Stimulated activated CD4-positive, alpha-beta T cell treated with anti-CD3 and anti-CD28 coated beads, Interleukin-4, amount 100 ng/mL, for 48 hours (primary cell): ENCODE results near the gene PHF12.

Source experiments
- DNase-seq, 2 donors: peaks; one replicate each; pipeline ENCODE4 v3.0.0-alpha.2; 2020; ENCODE audit warnings: low read depth in 2 of 2

PHF12 gene

DNA sequence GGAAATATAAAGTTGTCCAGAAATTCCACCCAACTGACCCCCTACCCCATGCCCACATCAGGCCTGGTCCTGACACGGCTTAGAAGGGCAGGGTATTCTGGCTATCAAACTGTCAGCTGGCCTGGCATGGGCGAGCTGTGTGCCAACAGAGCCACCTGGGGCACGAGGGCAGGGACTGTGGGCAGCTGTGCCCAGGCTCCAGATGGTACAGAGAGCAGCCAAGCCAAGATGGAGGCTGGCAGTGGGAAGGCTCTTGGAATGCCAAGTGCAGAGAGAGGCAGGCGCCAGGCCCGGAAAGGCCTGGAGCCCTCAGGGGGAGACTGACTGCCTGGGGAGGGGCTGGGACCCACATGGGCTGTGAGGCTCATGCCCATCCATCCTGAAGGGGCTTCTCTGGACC is 24.3 kb upstream of the PHF12 start:
- no peak for DNase-seq

DNA sequence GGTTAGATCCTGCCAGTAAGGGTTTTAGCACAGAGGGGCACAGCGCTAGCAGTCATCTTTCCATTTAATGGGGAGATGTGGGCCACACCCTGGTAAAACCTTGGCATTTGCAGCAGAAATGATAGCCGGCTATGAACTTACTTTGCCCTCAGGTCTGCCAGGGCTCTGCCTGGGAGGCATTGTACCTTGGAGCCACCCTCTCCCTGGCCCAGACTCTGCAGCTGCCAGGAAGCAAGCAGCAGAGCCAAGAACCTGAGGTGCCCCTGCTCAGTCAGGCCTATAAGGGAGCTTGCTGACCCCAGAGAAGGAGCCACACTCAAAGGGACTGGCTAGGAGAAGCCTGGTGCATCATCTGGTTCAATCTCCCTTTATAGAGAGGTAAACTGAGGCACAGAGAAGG is 23.7 kb upstream of the PHF12 start:
- no peak for DNase-seq

GRCh38 chr17:28974451-28974850 is 23.1 kb upstream of the PHF12 start:
- no peak for DNase-seq

- no peak for DNase-seq
These were observed 22.1 kb upstream of the PHF12 start for GRCh38 chr17:28973425-28973824.

DNA sequence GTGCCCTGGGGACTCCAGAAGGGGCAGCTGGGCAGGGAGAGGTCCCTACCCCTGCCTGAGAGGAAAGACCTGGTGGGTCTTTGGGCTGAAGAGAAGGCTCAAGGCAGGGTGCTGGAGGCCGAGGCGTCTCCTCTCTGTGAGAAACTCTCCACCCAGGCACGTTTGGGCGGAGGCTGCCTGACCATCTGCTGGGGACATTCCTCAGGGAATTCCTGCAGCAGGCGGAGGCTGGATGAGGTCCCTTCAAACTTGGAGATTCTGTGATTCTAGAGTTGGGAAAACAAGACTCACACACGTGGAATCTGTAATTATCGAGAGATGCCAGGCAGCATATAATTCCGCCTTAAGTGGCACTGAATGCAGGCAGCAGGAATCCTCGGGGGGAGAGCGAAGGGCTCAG is 21.1 kb upstream of the PHF12 start:
- DNase-seq: no peak

DNA sequence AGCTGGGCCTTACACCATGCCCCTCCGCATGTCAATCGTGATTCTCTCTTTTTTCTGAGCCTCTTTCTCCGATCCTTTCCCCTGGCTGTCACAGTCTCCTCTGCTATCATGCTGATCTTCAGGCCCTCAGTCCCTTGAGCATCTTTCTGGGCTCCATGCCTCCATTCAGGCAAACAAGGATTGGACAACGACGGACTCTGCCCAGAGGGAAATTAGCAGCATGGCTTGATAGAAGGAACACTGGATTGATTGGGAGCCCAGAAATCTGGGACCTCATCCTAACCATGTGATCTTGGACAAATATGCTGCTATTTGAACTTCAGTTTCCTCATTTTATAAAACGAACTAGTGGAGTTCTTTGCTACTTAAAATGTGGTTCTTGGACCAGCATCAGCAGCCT is 19.6 kb upstream of the PHF12 start:
- no peak for DNase-seq

DNA sequence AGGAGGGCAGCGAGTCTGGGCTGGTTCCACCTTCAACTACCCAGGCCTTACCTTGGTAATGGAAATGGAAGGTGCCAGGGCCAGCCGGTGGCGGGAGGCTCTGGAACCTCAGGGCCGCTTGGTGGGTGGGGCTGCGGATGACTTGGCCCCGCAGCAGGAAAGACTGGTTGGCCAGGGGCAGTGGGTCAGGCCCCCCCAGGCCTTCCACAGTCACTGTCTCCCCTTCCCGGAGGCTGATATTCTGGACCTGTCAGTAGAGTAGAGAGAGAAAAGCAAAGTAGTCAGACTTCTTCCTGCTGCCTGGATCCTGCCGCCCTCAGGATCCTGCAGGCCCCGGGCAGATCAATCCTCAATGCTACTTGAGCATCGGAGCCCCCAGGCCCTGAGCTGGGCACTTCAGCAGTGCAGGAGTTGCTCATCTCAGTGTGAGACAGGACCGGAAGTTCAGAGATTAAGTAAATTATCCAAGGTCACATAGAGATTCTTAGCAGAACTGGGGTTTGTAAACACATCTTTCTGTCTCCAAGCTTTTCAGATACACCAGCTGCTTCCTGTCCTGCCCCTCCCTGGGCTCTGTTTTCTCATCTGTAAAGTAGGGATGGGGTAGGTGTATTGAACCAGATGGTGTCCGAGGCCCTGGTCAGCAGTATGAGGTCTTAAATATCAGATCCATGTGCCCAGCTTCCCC is 18.5 kb upstream of the PHF12 start:
- DNase-seq: no peak

DNA sequence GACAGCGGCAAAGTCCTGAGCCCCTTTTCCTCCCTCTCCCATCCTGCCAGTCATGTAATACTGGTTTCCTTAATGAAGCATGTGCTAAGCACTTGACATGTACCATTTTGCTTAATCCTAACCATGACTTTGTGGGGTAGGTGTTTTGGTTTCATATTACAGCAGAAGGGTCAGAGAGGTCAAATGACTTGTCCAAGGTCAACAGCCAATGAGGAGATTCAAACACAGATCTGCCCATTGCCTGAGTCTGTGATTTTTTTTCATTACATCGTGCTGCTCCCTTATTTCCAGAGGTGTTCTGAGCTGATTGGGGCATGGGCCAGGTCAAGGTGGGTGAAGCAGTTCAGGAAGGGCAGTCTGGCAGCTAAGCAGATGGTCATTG is 17.6 kb upstream of the PHF12 start:
- no peak for DNase-seq

DNA sequence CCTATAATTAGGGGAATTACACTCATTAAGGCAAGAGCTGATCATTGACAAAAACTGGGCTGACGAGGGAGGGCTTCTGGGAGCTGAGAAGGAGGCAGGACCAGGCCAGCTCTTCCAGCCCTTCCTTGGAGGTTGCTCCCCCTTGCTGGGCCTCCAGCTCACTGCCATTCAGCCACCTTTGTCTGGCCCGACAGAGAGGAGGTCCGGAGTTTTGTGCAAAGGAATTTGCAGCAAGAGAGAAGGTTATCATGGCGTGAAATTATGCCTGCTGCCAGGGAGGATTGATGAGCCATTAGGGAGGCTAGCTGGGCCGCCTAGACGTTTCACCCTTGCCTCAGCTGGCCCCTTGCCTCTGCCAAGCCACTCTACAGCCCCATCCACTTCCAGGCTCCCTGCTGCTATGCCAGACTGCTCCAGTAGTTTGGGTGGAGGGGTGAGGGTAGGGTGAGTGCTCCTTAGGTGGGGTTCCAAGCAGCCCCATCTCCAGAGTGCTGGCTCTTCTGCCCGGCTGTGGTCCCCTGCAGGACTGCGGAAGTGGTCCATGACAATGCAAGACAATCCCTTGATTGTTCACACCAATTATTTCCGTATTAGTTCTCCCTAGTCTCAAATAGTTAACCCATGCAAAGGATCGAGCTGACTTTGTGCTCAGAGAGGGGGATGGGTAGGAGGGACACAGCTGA is 17.1 kb upstream of the PHF12 start:
- no peak for DNase-seq

DNA sequence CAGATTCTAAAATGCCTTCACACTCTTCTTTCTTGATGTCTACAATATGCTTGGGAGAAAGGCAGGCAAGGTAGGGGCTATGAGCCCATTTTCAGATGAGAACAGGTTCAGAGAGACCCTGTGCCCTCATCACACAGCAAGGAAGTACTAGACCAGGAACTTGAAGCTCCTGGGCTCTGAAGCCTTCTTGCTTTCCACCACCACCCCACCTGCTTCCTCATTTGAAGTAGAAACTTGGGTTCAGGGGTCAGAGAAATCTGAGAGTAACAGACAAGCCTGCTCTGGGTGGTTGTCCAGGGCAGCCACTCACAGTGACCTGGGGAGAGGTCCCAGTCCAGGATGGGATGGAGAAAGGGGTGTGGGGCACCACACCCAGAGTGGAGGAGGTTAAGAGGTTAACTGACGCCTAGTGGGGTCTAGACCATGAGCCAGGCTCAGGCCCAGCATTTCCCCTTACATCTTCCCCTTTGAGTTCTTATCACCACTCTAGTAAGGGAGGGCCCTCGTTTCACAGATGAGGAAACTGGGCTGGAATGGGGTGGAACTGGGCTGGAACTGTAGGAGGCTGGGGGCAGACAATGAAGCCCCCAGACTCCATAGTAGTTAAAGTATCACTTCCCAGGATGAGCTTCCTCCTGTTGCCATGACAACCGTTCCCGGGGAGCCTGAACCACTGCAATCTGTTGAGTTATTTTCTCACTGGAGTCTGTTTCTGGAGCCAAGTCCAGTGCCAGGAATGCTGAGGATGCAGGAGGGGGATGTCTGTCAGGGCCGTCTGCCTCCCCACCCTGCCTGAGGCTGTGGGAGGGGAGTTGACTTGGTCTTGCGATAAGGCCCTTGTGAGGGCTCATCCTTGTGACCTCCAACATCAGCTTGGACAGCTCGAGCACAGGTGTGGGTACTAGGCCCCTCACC is 16.2 kb upstream of the PHF12 start:
- no peak for DNase-seq

GRCh38 chr17:28963841-28964240 is 12.5 kb upstream of the PHF12 start:
- no peak for DNase-seq

DNA sequence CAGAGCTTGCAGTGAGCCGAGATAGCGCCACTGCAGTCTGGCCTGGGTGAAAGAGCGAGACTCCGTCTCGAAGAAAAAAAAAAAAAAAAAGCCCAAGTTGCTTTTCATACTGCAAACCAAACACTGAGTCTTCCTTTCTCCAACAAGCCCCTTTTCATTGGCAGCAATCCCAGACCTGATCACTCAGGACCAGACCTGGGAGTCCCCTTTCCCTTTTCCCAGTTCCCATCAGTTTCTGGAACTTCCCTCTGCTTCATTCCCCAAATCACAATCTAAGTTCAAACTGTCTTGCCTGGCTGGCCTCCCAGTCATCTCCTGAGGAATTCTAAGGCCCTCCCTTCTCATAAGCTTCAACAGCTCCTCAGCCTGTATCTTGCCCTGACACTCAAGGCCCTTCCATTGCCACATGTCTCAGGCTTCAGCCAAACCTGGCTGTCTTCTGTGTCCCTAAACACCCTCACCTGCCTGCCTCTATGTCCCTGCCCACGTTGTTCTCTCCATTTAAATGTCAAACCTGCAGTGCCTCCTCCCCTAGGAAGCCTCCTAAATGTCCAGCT is 11.8 kb upstream of the PHF12 start:
- no peak for DNase-seq

- DNase-seq: no peak
These were observed 10.1 kb upstream of the PHF12 start for GRCh38 chr17:28961391-28961790.

- no peak for DNase-seq
These were observed 9.1 kb upstream of the PHF12 start for GRCh38 chr17:28960256-28961061.

- no peak for DNase-seq
These were observed 8.2 kb upstream of the PHF12 start for GRCh38 chr17:28959471-28959871.

GRCh38 chr17:28958820-28959455 is 7.6 kb upstream of the PHF12 start:
- no peak for DNase-seq

DNA sequence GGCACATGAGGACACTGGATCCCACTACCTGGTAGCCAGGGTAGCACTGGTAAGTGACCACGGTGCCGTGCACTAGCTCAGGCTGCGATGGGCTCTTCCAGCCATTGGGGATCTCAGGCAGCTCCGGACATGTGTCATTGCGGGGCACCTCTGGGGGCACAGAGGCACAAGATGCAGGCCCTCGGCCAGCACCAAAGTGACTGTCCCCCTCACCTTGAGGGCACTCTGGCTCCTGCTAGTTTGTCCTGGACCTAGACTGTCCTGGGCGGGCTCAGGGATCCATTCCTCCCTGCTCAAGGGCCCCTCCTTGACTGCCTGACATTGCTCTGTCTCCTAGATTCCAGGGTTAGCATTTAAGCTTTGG is 6.7 kb upstream of the PHF12 start:
- DNase-seq: no peak

DNA sequence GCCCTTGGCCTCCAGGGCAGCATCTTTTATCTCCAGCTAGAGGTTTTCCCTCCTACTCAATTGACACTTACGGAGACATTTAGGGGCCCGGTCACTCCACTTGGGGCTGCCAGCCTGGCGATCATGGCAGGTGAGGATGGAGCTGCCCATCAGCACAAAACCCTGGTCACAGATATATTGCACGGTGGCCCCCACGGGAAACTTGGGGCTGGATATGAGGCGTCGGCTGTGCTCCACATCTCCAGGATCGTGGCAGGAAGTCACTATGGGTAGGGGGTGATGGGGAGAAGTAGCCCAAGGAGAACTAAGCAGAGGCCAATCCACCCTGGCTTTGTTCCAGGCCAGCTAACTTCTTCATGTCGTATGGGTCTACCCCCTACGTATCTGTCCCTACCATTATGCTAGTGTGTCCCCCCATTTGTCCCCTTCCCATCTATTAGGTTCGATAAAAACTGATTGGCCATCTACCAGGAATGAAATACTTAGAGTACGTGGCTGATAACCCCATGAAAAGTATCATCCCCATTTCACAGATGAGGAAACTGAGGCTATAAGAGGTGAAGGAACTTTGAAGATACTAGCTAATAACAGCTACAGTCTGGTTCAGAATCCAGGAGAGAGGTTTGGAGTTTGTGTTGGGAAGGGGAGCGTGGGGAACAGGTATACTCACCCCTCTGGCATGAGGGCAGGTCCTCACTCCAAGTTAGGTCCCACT is 6.1 kb upstream of the PHF12 start:
- DNase-seq: no peak

GRCh38 chr17:28956861-28957260 is 5.5 kb upstream of the PHF12 start:
- no peak for DNase-seq

DNA sequence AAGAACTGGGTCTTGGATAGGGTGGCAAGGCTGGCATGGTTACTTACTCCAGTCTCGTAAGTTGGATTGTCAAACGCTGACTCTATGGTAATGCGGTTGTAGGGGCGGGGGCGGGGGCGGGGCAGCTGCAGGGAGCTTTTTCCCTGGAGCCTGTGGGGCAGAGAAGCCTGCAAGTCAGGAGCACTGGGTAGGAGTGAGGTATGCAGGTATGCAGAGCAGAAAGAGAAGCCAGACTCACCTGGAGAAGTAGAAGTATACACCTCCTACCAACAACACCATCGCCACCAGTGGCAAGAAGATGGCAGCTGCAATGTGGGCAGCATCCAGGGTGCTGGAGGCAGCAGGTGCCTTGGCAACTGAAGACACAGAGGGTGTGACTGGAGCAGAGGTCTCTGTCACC is 4.8 kb upstream of the PHF12 start:
- DNase-seq: no peak

DNA sequence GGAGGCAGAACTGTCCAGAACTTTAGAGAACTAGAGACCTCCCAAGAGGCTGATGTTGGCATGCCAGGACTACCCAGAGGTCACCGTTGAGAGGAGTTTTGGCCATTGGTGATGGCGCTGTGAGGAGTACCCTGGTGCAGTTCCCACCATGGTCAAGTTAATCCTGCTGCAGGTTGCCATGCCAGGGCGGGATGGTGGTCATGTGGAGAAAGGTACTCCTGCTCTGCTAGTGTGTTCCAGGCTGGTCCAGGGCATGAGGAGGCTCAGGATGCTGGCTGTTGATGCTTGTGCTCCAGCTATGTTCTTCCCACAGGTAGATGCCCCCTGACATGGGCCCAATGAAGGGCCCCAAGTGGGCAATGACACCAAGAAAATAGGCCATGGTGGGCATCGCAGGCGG is 4.1 kb upstream of the PHF12 start:
- no peak for DNase-seq
